ENCODE data around the gene LRRC53. TPM values are rescaled to one million over a fixed set of nuclear protein-coding genes. Genes with fewer than 3 reads are reported as not detected.

LRRC53 gene
- total and polyA plus RNA-seq, 2 experiments from 2014 or later = 0.09 to 0.16 TPM

DNA sequence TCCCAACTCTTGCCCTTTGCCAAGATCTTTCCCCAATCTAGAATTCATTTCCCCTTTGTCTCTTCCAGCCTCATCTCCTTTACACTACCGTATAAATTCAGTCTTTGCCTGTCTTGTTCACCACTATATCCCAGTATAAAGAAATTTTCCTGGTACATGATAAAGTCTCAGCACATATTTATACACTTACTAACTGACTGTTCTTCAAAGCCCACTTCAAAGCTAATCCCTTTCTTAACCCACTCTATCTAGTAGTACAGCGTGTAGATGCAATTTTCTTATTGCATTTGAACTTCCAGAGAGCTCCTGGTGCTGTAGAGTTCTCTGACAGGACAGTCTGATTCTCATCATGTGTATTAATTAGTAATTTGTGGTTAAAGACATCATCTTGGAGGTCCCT lies 78.1 kb downstream of the LRRC53 start:
- H3K4me1 ChIP-seq (ENCODE audit: low read depth) = peaks cover 33% of the 10 kb centered on the region
- H3K36me3 ChIP-seq = no peaks in the 10 kb centered on the region
- TF ChIP-seq, protein P1, sequence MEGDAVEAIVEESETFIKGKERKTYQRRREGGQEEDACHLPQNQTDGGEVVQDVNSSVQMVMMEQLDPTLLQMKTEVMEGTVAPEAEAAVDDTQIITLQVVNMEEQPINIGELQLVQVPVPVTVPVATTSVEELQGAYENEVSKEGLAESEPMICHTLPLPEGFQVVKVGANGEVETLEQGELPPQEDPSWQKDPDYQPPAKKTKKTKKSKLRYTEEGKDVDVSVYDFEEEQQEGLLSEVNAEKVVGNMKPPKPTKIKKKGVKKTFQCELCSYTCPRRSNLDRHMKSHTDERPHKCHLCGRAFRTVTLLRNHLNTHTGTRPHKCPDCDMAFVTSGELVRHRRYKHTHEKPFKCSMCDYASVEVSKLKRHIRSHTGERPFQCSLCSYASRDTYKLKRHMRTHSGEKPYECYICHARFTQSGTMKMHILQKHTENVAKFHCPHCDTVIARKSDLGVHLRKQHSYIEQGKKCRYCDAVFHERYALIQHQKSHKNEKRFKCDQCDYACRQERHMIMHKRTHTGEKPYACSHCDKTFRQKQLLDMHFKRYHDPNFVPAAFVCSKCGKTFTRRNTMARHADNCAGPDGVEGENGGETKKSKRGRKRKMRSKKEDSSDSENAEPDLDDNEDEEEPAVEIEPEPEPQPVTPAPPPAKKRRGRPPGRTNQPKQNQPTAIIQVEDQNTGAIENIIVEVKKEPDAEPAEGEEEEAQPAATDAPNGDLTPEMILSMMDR (IDR thresholded peaks at IDR 0.05; ENCODE audit: low read depth, low read length) = no peak
- DNase-seq (ENCODE audit: low read depth in 1 of 2, low spot score in 1 of 2) = no peak
- no peak overlapping the region for H3K4me3 ChIP-seq
- H3K27ac ChIP-seq = no peak overlapping the region
- H3K9me3 ChIP-seq (ENCODE audit: low read depth) = no peaks in the 10 kb centered on the region
- H3K27me3 ChIP-seq = no peaks in the 10 kb centered on the region

DNA sequence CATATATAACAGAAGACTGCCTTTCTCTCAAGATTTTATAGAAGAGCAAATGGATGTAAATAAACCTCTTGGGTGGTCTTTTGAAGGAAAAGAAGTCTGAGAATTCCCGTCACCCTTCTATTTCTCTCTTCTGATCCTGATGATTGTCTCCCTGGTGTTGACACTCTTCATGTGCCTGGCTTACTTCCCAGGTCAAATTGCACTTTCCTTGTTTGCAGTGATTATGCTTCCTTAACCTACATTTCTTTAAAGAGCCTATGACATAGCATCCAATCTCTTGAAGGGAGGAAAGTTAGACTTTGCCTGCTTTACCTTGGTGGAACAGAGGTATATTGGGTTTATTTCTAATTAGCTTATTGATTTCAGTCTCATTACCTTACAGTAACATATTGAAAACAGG lies 80.1 kb downstream of the LRRC53 start:
- Histone ChIP-seq H3K27me3 (no peaks in the 10 kb centered on the region), H3K36me3 (no peaks in the 10 kb centered on the region), H3K27ac (no peak overlapping the region), H3K4me3 (no peak overlapping the region), H3K9me3 (ENCODE audit: low read depth) (no peaks in the 10 kb centered on the region), H3K4me1 (ENCODE audit: low read depth) (peaks cover 36% of the 10 kb centered on the region)
- no peak for DNase-seq (ENCODE audit: low read depth in 1 of 2, low spot score in 1 of 2)
- TF ChIP-seq, protein P1 (IDR thresholded peaks at IDR 0.05; ENCODE audit: low read depth, low read length) = no peak

DNA sequence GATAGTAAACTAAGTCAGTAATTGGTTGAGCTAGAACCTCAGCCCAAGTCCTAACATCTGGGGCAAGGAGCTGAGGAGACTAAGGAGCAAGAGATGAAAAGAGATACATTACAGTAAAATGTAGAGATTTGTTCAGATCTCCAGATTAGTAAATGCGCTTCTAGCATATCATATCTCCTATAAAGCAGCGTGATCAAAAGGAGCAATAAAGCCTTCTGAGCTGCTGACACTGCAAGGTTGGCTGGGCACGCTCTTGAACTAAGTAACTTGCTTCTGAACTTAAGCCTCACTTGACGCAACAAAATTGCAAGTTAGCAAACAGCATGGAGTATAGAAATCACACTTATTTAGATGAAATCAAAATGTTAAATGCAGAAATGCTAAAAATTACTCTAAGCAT lies 80.9 kb downstream of the LRRC53 start:
- TF ChIP-seq, protein P1 (IDR thresholded peaks at IDR 0.05; ENCODE audit: low read depth, low read length) = no peak
- no peak for DNase-seq (ENCODE audit: low read depth in 1 of 2, low spot score in 1 of 2)
- H3K27ac ChIP-seq = no peak overlapping the region
- peaks cover 38% of the 10 kb centered on the region for H3K4me1 ChIP-seq (ENCODE audit: low read depth)
- no peaks in the 10 kb centered on the region for H3K36me3 ChIP-seq
- no peaks in the 10 kb centered on the region for H3K9me3 ChIP-seq (ENCODE audit: low read depth)
- no peaks in the 10 kb centered on the region for H3K27me3 ChIP-seq
- H3K4me3 ChIP-seq = no peak overlapping the region

DNA sequence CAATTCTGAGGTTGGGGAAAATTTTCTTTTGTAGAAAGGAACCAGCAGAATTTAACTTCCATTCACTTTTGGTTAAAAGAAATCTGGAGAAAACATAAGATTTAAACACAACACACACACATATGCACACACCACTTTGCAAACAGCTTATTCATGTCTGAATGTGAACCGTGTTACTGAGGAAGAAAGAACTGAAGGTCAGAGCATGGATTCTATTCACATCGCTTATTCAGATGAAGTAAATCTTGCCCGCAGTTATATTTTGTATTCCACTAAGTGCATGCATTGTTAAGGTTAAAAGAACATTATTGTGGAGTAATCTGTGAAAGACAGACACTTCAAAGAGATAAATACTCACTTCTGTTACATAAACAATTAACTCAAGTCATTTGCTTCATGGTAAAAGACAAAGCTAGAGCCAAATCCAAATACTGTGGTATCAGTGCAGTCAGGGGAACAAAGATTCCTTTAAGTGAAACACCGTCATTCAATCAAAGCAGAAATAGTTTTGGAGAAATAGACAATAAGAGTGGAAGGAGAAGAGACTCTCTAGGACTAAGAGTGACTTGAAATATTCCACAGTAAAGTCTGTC lies 82.0 kb downstream of the LRRC53 start:
- H3K4me3 ChIP-seq = no peak overlapping the region
- TF ChIP-seq, protein P1 (IDR thresholded peaks at IDR 0.05; ENCODE audit: low read depth, low read length) = no peak
- no peaks in the 10 kb centered on the region for H3K27me3 ChIP-seq
- no peak for DNase-seq (ENCODE audit: low read depth in 1 of 2, low spot score in 1 of 2)
- H3K9me3 ChIP-seq (ENCODE audit: low read depth) = no peaks in the 10 kb centered on the region
- no peaks in the 10 kb centered on the region for H3K36me3 ChIP-seq
- H3K27ac ChIP-seq = no peak overlapping the region
- H3K4me1 ChIP-seq (ENCODE audit: low read depth) = peaks cover 44% of the 10 kb centered on the region

DNA sequence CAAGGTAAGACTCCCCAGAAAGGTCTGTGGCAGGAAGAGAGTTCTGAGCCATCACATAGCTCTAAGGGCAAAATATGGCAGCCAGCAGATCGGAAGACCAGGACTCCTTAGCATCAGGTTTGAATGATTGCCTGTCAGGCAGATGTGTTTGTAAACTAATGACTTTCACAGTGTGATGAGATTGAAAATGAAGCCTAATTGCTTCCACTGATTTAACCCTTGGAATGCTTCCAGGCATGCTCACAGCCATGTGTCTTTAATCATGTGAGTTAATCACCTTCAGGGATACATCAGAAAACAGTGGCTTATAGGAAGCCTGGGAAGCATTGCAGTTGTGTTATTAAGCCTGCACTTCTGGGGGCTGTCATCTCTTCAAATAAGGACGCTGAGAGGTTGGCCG lies 82.8 kb downstream of the LRRC53 start:
- Histone ChIP-seq H3K36me3 (no peaks in the 10 kb centered on the region), H3K4me3 (no peak overlapping the region), H3K4me1 (ENCODE audit: low read depth) (peaks cover 50% of the 10 kb centered on the region), H3K9me3 (ENCODE audit: low read depth) (no peaks in the 10 kb centered on the region), H3K27me3 (no peaks in the 10 kb centered on the region), H3K27ac (no peak overlapping the region)
- TF ChIP-seq, protein P1 (IDR thresholded peaks at IDR 0.05; ENCODE audit: low read depth, low read length) = no peak
- no peak for DNase-seq (ENCODE audit: low read depth in 1 of 2, low spot score in 1 of 2)

Data from cardiac muscle cell (in vitro differentiated cells and primary cell).